ENCODE measurements around the gene SHROOM1. TPM values are rescaled to one million over a fixed set of nuclear protein-coding genes. Genes with fewer than 3 reads are reported as not detected.

The SHROOM1 gene
- total RNA-seq, 1 experiment from 2014 or later = 22.7 TPM

DNA sequence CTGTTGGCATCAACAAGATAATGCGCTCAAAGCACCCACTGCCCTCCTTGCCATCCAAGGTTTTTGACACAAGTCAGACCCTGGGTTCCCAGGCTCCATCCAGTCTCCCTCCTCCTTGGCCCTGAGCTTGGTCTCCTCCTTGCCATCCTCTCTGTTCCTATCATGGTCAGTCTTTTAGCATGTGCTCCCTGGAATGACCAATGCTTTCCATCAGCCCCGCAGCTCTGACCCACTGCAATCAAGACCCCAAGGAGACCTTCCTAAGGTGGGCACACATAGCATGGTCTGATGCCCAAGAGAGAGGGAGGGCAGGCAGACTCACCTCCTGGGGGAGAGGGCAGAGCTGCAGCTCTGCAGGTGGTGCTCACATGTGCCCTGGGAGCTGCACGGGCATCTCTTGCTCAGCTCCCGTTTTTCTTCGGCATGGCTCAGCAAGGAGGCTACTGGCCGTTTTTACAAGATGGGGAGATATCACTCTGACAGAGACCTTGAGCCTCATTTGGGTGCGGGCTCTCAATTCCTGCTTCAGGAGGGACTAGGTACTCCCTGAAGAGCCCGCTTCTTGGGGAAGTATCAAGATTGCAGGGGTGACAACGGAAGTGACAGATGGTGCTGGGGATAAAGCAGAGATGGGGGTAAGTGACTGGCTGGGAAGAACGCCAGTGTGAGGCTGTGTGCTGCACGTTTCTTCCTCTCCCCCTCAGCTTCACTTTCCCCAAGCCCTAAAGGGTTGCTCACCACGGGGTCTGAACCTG is 56.7 kb downstream of the SHROOM1 start:
- no peak for TF ChIP-seq CTCF (IDR thresholded peaks at IDR 0.05; ENCODE audit: unreplicated experiment)
- Mint-ChIP-seq H3K27me3 (ENCODE audit: insufficient read depth, unreplicated experiment) (no peaks in the 10 kb centered on the region), H3K9me3 (ENCODE audit: unreplicated experiment) (no peaks in the 10 kb centered on the region), H3K27ac (ENCODE audit: low read depth, unreplicated experiment) (peak overlapping the region; percentile 10), H3K4me1 (ENCODE audit: insufficient read depth, unreplicated experiment) (peaks cover 22% of the 10 kb centered on the region), H3K4me3 (ENCODE audit: unreplicated experiment) (no peak overlapping the region), H3K36me3 (ENCODE audit: insufficient read depth, unreplicated experiment) (no peaks in the 10 kb centered on the region)
- intact Hi-C loops (cut with micrococcal nuclease) = no loop called here
- no peak for DNase-seq (ENCODE audit: unreplicated experiment)
- ChIA-PET CTCF (interaction anchor here (0.6 to 3.9 kb wide), 3 partner anchors 46 to 276 kb away, joined by 3 to 26 read pairs (median 3); no protein-coding TSS in a partner anchor), POLR2A (interaction anchor here (1.0 kb wide), 1 partner anchor 35 kb away, joined by 3 read pairs; no protein-coding TSS in a partner anchor)
- BruUV-seq (replicated peaks) = no TSS peak

DNA sequence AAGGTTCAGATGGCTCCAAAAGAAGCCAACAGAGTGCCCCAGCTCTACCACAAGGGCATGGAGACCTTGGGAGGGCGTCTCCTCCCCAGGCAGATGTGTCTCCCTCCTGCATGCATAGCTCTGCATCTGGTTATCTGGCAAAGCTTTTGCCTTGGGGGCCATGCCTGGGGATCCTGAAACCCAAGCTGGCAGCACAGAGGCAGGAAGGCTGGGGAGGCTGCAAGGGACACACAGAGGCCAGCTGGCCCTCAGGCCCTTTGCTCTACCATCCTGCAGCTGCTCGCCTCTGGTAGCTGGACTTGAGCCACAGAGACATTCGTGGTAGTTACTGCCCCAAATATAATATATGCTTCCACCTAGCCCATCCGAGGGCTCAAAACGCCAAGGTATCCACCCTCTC is 57.3 kb downstream of the SHROOM1 start:
- H3K36me3 Mint-ChIP-seq (ENCODE audit: insufficient read depth, unreplicated experiment) = no peaks in the 10 kb centered on the region
- ChIA-PET CTCF (interaction anchor here (1.4 to 3.9 kb wide), 2 partner anchors 47 to 246 kb away, joined by 3 to 26 read pairs; no protein-coding TSS in a partner anchor), POLR2A (interaction anchor here (1.0 kb wide), 1 partner anchor 34 kb away, joined by 3 read pairs; no protein-coding TSS in a partner anchor)
- no peak overlapping the region for H3K4me3 Mint-ChIP-seq (ENCODE audit: unreplicated experiment)
- TF ChIP-seq CTCF (IDR thresholded peaks at IDR 0.05; ENCODE audit: unreplicated experiment) = no peak
- intact Hi-C loops (cut with micrococcal nuclease) = no loop called here
- H3K4me1 Mint-ChIP-seq (ENCODE audit: insufficient read depth, unreplicated experiment) = peaks cover 19% of the 10 kb centered on the region
- no peak for DNase-seq (ENCODE audit: unreplicated experiment)
- H3K27ac Mint-ChIP-seq (ENCODE audit: low read depth, unreplicated experiment) = peak overlapping the region; percentile 10
- no TSS peak for BruUV-seq (replicated peaks)
- H3K27me3 Mint-ChIP-seq (ENCODE audit: insufficient read depth, unreplicated experiment) = no peaks in the 10 kb centered on the region
- no peaks in the 10 kb centered on the region for H3K9me3 Mint-ChIP-seq (ENCODE audit: unreplicated experiment)

DNA sequence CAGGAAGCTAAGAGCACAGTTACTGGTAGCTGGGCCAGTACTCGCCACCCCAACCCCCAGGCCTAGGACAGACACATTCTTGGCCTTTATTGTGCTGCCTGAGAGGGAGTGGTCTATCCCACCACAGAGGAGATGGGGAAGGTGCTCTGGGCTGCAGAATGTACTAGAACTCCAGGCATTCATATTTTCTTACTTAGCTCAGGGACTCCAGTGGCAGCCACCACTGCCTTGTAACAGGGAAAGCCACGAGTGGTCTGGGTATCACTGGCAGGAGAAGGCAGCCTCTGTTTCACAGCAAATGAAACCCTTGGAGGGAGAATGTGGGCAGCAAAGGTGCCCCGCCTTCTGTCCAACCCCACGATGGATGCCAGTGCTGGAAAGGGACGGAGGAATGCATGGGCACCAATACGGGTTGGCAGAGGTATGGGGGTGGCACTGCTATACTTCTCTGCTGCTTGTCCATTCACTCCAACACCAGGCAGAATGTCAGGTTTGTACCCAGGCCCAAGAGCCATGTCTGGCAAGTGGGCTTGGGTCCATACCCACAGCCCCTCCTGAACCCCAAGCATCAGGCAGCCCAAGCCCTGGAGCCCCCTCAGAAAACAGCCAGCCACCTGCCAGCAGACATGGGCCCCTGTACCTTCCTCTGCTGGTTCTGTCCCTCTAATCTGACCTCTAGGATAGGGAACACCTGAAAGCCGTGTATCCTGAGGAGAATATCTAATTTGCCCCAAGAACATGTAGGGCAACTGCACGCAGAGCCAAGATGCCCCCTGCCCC is 58.0 kb downstream of the SHROOM1 start:
- Mint-ChIP-seq H3K27ac (ENCODE audit: low read depth, unreplicated experiment) (no peak overlapping the region), H3K4me3 (ENCODE audit: unreplicated experiment) (no peak overlapping the region), H3K36me3 (ENCODE audit: insufficient read depth, unreplicated experiment) (no peaks in the 10 kb centered on the region), H3K4me1 (ENCODE audit: insufficient read depth, unreplicated experiment) (peaks cover 19% of the 10 kb centered on the region), H3K9me3 (ENCODE audit: unreplicated experiment) (no peaks in the 10 kb centered on the region), H3K27me3 (ENCODE audit: insufficient read depth, unreplicated experiment) (no peaks in the 10 kb centered on the region)
- TF ChIP-seq CTCF (IDR thresholded peaks at IDR 0.05; ENCODE audit: unreplicated experiment) = no peak
- POLR2A ChIA-PET = interaction anchor here (0.7 to 1.0 kb wide), 2 partner anchors 9 to 34 kb away, joined by 3 to 7 read pairs; no protein-coding TSS in a partner anchor
- CTCF ChIA-PET = interaction anchor here (0.9 to 1.4 kb wide), 2 partner anchors 18 to 245 kb away, joined by 3 read pairs; no protein-coding TSS in a partner anchor
- no peak for DNase-seq (ENCODE audit: unreplicated experiment)
- no TSS peak for BruUV-seq (replicated peaks)
- intact Hi-C loops (cut with micrococcal nuclease) = no loop called here

Other genes with a start within 250 kb of the SHROOM1 start
- gene IL13, start 172.5 kb downstream of the SHROOM1 start, total RNA-seq (2022) = not detected in 2 replicates
- not detected in 2 replicates for gene IL4, start 156.7 kb downstream of the SHROOM1 start, total RNA-seq (2022)
- gene KIF3A, start 93.1 kb downstream of the SHROOM1 start, total RNA-seq (2022) = 23.9 and 31.5 TPM in 2 replicates
- gene CCNI2, start 83.2 kb downstream of the SHROOM1 start, total RNA-seq (2022) = 0.12 and 0.16 TPM in 2 replicates
- gene SEPTIN8, start 53.4 kb downstream of the SHROOM1 start, total RNA-seq (2022) = 34.8 and 53.1 TPM in 2 replicates
- gene SOWAHA, start 17.3 kb downstream of the SHROOM1 start, total RNA-seq (2022) = not detected in 2 replicates
- 0.51 and 0.79 TPM in 2 replicates for gene GDF9, start 35.8 kb upstream of the SHROOM1 start, total RNA-seq (2022)
- 974 and 1,181 TPM in 2 replicates for gene UQCRQ, start 36.0 kb upstream of the SHROOM1 start, total RNA-seq (2022)
- gene LEAP2, start 43.0 kb upstream of the SHROOM1 start, total RNA-seq (2022) = 2.9 and 3.2 TPM in 2 replicates
- gene AFF4, start 133.0 kb upstream of the SHROOM1 start, total RNA-seq (2022) = 200 and 206 TPM in 2 replicates
- 35.0 and 37.7 TPM in 2 replicates for gene ZCCHC10, start 195.9 kb upstream of the SHROOM1 start, total RNA-seq (2022)
- 173 and 218 TPM in 2 replicates for gene HSPA4, start 221.4 kb upstream of the SHROOM1 start, total RNA-seq (2022)